ENCODE data around the gene TBX4. TPM values are rescaled to one million over a fixed set of nuclear protein-coding genes. Genes with fewer than 3 reads are reported as not detected.
"Not testable (repeated sequence)": the region's sequence is repeated elsewhere in the genome, so short reads cannot be mapped to it uniquely, and the experiment has no call there.

The TBX4 gene
- total RNA-seq, 1 donor from 2014 or later, result 56.6 TPM

DNA sequence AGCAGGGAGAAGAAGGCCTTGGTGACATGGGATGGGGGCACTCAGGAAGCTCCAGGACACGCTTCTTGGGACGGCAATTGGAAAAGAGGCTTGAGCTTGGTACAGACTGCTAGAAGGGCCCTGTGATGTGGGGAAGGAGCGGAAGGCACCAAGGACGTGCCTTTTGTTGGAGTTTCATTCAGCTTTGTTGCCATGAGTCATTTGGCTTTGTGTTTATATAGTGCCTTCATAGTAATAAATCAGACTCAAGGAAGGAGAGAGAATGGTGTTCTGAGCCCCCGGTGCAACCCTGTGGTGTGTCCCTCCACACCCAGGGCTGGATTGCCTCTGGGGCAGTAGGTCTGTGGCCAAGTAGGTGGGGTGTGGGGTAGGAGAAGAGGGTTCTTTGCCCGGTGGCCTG is 7.4 kb upstream of the TBX4 start:
- Mint-ChIP-seq H3K9me3 (peaks cover 7% of the 10 kb centered on the region), H3K4me1 (peaks cover 12% of the 10 kb centered on the region), H3K36me3 (no peaks in the 10 kb centered on the region), H3K27ac (no peak overlapping the region), H3K27me3 (ENCODE audit: low read depth) (peaks cover 13% of the 10 kb centered on the region), H3K4me3 (no peak overlapping the region)
- TF ChIP-seq, protein P1, sequence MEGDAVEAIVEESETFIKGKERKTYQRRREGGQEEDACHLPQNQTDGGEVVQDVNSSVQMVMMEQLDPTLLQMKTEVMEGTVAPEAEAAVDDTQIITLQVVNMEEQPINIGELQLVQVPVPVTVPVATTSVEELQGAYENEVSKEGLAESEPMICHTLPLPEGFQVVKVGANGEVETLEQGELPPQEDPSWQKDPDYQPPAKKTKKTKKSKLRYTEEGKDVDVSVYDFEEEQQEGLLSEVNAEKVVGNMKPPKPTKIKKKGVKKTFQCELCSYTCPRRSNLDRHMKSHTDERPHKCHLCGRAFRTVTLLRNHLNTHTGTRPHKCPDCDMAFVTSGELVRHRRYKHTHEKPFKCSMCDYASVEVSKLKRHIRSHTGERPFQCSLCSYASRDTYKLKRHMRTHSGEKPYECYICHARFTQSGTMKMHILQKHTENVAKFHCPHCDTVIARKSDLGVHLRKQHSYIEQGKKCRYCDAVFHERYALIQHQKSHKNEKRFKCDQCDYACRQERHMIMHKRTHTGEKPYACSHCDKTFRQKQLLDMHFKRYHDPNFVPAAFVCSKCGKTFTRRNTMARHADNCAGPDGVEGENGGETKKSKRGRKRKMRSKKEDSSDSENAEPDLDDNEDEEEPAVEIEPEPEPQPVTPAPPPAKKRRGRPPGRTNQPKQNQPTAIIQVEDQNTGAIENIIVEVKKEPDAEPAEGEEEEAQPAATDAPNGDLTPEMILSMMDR (IDR thresholded peaks at IDR 0.05; ENCODE audit: unreplicated experiment), result no peak
- DNase-seq (ENCODE audit: low spot score in 2 of 2, unreplicated experiment in 2 of 2), result no peak

DNA sequence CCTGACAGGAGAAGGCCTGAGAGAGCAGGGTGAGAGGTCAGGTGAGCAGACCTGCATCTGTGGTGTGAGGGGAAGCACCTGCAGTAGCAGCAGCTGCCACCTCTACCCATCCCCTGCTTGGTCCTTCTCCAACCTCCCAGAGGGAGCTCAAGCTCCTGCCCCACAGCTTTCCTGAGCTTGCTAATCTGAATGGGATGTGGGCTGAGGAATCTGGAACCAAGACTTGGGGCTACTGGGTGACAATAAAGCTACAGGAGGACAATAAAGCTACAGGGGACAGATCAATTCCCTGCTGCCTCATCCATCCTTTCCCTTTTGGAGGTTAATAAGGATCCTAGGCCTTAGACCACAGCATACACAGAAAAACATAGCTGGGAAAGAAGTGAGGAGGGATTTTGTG is 4.9 kb upstream of the TBX4 start:
- Mint-ChIP-seq H3K4me3 (no peak overlapping the region), H3K4me1 (peaks cover 24% of the 10 kb centered on the region), H3K27me3 (ENCODE audit: low read depth) (peaks cover 33% of the 10 kb centered on the region), H3K36me3 (no peaks in the 10 kb centered on the region), H3K9me3 (no peaks in the 10 kb centered on the region), H3K27ac (no peak overlapping the region)
- no peak for DNase-seq (ENCODE audit: low spot score in 2 of 2, unreplicated experiment in 2 of 2)
- TF ChIP-seq, protein P1 (IDR thresholded peaks at IDR 0.05; ENCODE audit: unreplicated experiment), result no peak

DNA sequence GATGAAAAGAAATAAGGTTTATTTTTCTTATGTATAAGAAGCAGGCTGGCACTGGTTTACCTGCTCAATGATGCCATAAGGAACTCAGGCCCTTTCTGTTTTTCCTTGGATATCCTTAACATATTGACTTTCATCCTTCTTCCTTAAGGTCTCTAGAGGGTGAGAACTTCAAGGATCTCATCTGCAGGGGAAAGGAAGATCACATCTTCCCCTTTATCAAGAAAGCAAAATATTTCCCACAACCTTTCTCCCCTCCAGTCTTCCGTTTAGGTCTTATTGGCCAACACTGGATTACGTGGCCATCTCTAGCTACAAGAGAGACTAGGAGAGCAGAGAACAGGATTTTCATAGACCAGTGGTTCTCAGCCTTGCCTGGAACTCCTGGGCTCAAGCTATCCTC is 4.2 kb upstream of the TBX4 start:
- H3K36me3 Mint-ChIP-seq, result no peaks in the 10 kb centered on the region
- H3K27me3 Mint-ChIP-seq (ENCODE audit: low read depth), result peaks cover 39% of the 10 kb centered on the region
- TF ChIP-seq, protein P1 (IDR thresholded peaks at IDR 0.05; ENCODE audit: unreplicated experiment), result no peak
- no peaks in the 10 kb centered on the region for H3K9me3 Mint-ChIP-seq
- H3K27ac Mint-ChIP-seq, result no peak overlapping the region
- H3K4me3 Mint-ChIP-seq, result no peak overlapping the region
- H3K4me1 Mint-ChIP-seq, result peaks cover 26% of the 10 kb centered on the region
- no peak for DNase-seq (ENCODE audit: low spot score in 2 of 2, unreplicated experiment in 2 of 2)

DNA sequence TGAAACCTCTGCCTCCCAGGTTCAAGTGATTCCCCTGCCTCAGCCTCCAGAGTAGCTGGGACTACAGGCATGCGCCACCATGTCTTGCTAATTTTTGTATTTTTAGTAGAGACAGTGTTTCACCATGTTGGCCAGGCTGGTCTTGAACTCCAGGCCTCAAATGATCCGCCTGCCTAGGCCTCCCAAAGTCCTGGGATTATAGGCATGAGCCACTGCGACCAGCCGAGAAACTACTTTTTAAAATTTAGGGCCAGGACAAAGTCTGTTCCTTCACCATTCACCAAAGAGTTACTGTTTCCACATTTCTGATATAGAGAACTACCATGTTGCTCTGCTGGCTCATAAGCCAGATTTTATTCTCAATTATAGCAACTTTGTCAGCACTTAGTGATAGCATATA is 3.1 kb upstream of the TBX4 start:
- not testable (repeated sequence) for H3K4me3 Mint-ChIP-seq; H3K9me3 Mint-ChIP-seq; H3K36me3 Mint-ChIP-seq; H3K27ac Mint-ChIP-seq; DNase-seq (ENCODE audit: low spot score in 2 of 2, unreplicated experiment in 2 of 2)
- Mint-ChIP-seq H3K4me1 (peaks cover 30% of the 10 kb centered on the region), H3K27me3 (ENCODE audit: low read depth) (peaks cover 49% of the 10 kb centered on the region)

DNA sequence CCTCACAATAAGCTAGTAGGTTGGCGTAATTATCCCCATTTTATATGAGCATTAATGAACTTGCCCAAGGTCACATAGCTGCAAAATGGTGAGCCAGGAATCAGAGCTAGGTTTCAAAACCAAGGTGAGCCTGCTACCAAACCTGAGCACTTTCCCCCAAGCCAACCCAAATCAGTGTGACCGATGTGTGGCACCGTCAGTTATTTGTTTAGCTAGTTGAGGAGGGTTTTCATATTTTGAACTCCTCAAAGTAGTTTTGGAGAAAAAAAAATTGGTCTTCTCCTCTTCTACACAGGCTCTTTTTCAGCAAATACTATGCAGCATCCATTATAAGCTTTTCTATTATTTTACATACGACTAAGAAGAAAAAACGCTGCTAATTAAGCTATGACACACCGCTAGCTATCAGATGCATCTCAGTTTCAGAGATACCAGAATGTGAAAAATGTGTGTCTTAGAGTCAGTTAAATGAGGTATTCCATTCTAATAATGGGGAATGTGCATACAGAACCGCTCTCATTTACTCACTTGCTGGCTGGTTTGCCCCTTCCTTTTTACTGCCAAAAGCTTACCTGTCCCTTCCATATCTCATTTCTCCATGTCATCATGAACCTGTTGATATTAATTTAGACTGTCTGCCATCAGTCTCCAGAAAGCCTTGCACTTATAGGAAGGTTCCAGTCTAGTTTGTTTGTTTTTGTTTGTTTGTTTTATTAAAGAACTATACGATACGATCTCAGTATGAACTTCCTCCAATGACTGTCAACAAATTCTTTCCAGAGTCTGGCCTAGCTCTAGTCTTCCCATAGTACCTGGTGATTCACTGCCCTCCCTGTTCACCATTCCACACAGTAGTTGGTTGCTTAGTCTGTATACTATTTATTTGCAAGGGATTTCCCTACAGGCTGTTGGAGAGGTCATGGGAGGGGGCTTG is 2.2 kb upstream of the TBX4 start:
- no peak overlapping the region for H3K4me3 Mint-ChIP-seq
- DNase-seq (ENCODE audit: low spot score in 2 of 2, unreplicated experiment in 2 of 2), result no peak

More for the DNA sequence above, 2.2 kb upstream of the TBX4 start:
- peak overlapping the region; percentile 95 for H3K27ac Mint-ChIP-seq
- peaks cover 4% of the 10 kb centered on the region for H3K36me3 Mint-ChIP-seq
- TF ChIP-seq, protein P1 (IDR thresholded peaks at IDR 0.05; ENCODE audit: unreplicated experiment), result no peak
- peaks cover 58% of the 10 kb centered on the region for H3K27me3 Mint-ChIP-seq (ENCODE audit: low read depth)
- H3K9me3 Mint-ChIP-seq, result no peaks in the 10 kb centered on the region
- H3K4me1 Mint-ChIP-seq, result peaks cover 31% of the 10 kb centered on the region
